Islet of Langerhans (tissue), 1 donor: Measurements from ENCODE around the gene OR6S1.
"Not testable (repeated sequence)": the region's sequence is repeated elsewhere in the genome, so short reads cannot be mapped to it uniquely, and the experiment has no call there.

Experiments used
- FAIRE-seq: peaks from one replicate; lab custom pipeline; 2011; peaks lifted over from hg19 to GRCh38; lab: Jason Lieb, UNC

Gene OR6S1

DNA sequence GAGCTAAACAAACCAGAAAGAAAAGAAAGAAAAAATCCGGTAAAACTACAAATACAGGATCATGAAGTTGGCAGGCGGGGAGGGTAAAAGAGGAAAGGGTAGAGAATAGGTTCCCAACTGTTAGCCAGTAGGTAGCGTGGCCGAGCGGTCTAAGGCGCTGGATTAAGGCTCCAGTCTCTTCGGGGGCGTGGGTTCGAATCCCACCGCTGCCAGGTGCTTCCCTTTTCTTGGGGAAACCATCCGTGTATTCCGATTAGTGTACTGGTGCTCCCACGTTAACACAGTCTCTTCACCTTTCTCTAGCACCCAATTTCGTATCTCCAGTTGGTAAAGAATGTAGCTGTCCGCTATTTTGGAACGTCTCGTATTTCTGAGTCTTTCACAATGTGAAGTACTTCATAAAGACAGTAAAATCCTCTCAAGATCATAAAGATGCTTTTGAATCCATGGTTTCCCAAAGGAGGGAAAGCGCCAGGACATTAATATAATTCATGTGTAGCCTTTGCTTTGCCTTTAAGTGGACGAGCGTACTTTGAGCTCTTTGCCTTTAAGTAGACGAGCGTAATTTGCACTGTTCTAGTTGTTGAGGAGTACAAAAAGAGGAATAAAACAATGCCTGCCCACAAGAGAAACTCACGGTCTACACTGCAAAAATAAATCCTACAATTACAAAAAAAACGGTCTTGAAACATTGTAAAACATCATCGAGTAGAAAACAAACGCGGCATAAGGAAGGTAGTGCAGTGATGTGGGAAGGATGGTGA, 31.3 kb downstream of the OR6S1 start:
- FAIRE-seq: no peak

DNA sequence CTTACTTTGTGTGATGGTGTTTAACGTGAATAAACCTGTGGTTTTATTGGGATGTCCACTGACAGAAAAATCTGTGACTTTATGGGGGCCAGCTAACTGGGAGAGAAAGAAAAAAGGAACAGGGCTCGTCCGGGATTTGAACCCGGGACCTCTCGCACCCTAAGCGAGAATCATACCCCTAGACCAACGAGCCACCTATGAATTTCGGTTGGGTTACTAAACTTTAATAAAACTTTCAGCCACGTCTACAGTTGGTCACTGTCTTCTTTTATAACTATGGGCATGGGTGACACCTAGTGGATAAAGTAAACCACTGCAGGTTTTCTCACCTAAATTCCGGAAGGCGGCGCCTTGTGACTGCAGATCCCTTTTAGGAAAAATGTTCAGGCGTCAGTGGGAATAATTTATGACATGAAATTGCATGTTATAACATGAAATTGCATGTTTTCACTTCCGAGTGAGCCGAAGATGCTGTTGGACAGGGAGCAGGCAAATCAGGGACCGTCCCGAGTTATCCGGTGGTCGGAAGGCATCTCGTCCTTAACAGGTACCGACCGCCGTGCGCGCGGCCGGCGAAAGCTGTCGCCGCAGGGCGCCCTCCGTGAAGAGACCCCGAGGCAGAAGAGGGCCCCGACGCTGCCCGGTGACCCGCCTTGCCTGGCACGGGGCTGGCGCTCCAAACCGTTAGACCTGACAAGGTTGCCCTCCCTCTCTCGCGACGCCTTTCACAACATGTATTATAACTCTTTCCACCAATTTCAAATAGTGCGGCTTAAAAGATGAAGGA, 32.1 kb downstream of the OR6S1 start:
- FAIRE-seq: peak; percentile 33

DNA sequence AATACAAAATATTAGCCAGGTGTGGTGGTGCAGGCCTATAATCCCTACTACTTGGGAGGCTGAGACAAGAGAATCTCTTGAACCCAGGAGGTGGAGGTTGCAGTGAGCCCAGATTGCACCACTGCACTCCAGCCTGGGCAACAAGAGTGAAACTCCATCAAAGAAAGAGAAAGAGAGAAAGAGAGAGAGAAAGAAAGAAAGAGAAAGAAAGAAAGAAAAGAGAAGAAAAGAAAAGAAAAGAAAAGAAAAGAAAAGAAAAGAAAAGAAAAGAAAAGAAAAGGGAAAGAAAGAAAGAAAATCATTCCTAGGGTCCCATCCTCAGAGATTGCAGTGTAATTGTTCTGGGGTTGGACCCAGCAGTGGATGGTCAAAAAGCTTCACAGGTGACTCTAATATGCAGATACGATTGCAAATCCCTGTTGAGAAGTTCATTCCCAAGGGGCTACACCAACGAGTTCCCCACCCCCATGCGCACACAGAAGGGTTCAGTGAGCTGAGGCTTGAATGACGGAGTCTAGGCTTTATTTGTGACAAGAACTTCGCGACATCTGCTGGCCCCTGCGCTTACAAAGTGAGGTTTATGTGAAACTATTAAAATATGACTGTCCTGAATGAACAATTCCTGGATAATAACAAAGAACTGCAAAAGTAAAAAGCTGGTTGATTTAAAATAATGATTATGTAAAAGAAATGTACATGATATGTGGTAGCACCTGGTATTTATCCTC, 32.9 kb downstream of the OR6S1 start:
- no peak for FAIRE-seq

DNA sequence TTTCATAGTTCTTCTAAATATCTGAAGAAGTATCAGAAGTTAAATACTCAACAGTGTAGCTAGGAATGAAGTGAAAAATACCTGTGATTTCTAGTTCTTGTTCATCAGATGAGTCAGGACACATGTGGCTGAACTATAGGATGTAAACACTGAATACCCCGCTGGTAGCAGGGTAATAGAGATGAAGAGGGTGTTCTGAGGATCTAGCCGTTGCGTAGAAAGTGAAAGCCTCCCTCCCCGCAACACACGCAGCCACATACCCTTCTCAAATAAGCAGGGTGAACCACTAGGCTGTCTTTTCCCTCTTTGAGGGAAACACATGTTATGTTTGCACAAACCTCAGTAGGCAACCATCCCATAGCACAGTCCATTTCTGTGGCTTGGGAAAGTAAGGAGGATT, 33.9 kb downstream of the OR6S1 start:
- no peak for FAIRE-seq

DNA sequence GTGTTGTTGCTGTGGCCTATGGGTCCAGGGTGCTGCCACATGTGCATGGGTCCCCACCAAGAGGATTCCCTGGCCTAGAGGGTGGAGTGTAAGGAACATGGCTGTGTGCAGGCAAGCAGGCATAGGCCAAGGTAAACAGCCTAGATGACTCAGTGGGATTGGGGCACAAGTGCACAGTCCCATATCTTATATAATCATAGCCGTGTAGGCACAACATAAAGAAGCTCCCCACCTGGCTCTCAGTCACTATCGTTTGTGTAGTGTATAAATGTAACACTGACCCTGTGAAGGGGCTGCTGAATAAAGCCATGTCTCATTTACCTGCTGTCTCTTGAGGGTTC, 34.6 kb downstream of the OR6S1 start:
- no peak for FAIRE-seq

DNA sequence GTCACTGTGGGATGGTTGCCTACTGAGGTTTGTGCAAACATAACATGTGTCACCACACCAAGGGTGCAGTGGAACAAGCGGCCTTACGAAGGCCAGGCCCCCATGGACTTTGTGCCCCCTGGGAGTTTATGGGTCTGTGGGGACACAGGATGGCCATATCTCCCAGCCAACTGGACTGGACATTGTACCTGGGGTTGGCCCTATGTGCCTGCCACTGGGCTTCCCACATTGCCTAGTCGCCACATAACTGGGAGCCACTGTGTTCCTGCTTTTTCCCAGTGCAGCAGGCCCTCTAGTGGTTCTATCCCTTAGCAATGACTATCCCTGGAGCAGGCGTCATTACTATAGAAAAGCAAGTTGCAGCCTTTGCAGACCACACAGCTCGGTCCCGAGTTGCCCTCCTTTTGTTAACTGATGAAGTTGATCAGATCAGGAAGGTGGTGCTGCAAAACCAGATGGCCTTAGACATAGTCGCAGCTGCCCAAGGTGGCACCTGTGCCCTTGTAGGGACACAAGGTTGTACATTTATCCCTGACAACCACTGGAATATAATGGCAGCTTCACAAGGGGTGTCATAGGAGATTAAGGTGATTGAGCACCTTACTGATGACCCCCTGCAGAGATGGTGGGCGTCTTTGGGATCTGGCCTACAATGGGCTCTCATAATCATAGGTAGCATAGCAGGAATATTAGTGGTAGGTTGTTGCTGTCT, 35.1 kb downstream of the OR6S1 start:
- FAIRE-seq: no peak

DNA sequence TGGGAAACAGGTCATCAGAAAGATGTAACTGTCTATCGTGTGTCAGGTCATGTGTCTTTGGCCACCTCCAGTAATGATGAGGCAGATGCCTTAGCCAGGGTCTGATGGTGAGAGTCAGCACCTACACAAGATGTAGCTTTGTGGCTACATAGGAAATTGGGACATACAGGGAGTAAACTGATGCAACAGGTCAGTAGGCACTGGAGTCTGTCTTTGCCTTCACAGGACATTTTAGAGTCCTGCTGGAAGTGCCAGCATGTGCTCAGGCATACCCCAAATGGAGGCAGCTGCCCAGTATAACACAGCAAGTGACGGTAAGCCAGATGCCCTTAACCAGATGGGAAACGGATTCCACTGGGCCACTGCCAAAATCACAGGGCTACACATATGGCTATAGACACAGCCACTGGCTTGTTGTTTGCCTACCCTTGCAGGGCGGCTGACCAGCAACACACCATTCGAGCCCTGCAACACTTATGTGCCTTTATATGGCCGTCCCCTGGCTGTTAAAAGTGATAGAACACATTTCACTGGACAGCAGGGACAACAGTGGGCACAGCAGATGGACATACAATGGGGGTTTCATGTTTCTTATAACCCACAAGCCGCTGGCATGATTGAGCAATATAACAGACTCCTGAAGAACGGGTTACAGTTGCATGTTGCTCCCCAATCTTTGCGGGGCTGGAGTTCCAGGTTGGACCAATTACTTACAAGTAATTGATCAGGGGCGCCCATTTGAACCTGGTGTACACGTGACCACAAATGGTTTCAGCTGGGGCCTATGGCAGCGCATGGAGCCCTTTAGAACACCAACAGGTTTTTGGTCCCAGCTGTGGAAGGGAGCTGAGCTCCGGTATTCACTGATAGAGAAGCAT, 37.4 kb downstream of the OR6S1 start:
- no peak for FAIRE-seq

DNA sequence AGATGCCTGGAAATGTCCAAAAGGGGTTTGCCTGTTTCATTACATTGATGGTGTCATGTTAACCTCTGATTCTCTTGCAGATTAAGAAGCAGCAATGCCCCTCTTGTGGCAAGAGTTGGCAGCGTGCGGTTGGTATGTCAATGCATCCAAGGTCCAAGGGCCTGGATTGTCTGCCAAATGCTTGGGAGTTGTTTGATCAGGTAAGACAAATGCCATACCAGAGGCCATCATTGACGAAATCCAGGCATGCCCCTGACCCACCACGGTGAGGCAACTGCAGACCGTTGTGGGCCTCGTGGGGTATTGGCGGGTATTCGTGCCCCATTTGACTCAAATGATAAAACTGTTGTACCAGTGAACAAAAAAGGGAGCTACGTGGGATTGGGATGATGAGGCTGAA, 38.9 kb downstream of the OR6S1 start:
- FAIRE-seq: no peak

DNA sequence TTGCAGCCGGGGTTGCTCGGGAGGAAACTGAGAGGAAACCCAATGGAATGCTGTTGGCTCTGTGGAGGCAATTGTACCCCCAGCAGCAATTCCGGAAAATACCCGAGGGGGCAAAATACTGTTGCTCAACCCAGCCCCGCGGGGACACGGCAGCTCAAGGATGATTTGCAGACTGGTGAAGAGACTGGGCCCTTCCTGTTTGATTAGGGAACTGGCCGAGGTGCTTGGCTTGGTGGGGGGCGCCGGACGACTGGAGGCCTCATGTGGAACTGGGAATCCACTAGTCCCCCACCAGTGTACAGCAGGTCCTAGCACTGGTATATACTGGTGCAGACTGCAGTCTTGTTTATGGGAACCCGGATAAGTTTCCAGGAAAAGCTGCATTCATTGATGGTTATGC, 40.0 kb downstream of the OR6S1 start:
- no peak for FAIRE-seq

DNA sequence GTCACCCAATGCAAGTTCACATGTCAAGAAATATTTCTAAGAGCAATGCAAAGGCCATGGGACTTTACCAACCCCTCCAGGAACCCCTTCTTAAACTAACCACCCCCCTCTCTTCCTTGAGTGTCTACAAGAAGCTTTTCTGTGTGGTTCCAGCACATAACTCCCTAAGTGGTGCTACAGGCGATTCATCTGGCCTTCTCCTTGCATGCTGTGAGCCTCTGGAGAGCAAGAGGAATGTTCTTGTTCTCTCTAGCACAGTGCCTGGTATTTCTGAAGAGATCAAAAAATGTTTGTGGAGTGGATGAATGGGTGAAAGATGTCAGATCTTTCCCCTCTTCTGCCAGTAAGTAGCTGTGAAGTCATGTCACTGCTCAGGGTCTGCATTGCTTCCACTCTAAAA, 44.4 kb downstream of the OR6S1 start:
- FAIRE-seq: no peak

DNA sequence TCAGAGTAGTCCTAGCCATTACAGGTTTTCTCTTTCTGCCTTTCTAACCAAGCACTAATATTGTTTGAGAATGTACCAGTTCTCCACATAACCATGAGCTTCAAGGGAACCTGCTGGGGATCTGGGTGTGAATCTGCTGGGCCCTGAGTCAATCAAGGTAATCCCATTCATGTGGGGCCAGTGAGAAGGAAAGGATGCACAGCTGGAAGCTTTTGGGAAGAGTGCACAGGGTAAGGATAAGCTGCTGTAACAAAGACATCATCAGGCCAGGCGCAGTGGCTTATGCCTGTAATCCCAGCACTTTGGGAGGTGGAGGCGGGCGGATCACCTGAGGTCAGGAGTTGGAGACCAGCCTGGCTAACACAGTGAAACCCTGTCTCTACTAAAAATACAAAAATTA, 45.8 kb downstream of the OR6S1 start:
- FAIRE-seq: not testable (repeated sequence)

DNA sequence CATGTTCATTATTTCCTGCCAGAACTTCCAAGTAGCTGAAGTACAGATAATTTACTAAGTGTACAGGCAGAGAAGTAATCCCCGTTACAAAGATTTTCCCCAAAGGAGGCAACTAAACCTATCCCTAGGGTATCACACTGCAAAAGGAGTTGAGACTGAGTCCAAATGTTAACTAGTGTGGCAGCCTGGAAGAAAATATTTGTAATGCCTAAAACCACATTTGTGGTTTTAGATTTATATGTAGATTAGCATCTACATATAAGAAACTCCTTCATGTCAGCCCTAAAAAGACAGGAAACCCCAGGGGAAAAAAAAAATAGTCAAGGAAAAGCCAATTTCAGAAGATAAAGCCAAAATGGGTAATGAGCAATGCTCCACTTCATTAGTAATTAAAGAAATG, 48.9 kb downstream of the OR6S1 start:
- FAIRE-seq: no peak

DNA sequence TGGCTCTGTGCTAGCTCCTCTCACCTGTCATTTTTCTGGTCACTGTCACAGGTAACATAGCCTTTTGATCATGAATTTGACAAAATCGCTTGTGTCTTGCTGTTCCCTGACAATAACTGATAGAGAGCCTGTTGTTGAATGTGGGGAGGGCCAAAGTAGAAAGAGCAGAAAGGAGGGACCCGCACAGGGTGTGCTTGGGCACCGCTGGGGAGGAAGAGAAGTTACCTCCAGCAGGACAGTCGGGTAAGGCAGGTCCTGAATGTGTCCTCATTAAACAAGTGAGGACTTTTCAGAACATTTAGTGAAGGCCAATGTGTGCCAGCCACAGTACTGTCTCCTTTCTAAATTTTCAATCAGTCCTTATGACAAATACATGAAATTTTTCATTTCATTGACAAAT, 50.3 kb downstream of the OR6S1 start, which contains the start of gene RNASE12:
Gene RNASE12 (minus strand): TSS at position 142 of the 400 bp plus-strand sequence. CDS start 653 bp downstream, outside the sequence.
- FAIRE-seq: no peak
